Diencephalon (tissue), 1 donor: ENCODE measurements around the gene DAB2IP. TPM values are rescaled to one million over a fixed set of nuclear protein-coding genes. Genes with fewer than 3 reads are reported as not detected.

ENCODE experiments used
- total RNA-seq: library from RNA; depleted of rRNA; stranded (reverse); fragments of >200 nt; gene quantifications from one replicate; pipeline ENCODE4 v1.2.3, GENCODE V29; 2014

The DAB2IP gene
- 22.6 TPM for total RNA-seq

DNA sequence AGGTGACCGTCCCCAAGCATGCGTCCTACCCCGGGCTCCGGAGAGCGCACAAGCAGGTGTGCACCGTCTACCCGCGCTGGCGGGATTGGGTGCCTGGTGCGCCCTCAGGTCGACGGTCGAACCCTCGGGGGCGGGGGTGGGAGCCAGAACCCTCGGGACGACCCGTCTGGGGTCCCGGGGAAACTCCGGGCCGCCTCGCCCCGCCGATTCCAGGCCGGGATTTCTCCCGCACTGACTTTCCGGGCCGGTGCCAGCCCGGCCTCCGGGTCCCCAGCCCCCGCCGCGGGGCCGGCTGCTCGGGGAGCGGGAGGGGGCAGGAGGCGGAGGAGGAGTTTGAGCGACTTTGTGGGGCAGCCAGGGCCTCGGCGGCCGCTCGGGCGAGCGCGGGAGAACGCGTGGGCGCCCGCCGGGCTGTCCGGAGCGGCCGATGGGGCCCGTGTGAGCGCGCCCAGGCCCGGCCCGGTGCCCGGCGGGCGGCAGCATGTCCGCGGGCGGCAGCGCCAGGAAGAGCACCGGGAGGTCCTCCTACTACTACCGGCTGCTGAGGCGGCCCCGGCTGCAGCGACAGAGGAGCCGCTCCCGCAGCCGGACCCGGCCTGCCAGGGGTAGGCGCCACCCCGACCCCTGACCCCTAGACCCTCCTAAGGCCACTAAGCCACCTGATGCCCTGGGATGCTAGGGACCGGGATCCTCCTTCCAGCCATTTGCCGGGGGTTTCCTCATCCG, at the start of gene DAB2IP:
DAB2IP (plus strand) TSS at position 340 of the 726 bp plus-strand sequence; CDS start at position 482, 142 bp downstream.

Other genes starting within 250 kb of the DAB2IP start
- 3.5 TPM for gene GGTA1, start 151.8 kb upstream of the DAB2IP start, total RNA-seq